NCI-H1930 (cell line): ENCODE data around the gene MPZL2.
"Not testable (repeated sequence)": the region's sequence is repeated elsewhere in the genome, so short reads cannot be mapped to it uniquely, and the experiment has no call there.

Experiments used
- DNase-seq, 2 experiments: peaks; one replicate each; lab custom pipeline; 2025; lab: John Stamatoyannopoulos, UW

The MPZL2 gene

GRCh38 chr11:118263695-118264568, at the start of gene MPZL2:
MPZL2 (minus strand) TSS chr11:118264297; CDS start chr11:118264153, 144 bp downstream.
- no peak for DNase-seq

DNA sequence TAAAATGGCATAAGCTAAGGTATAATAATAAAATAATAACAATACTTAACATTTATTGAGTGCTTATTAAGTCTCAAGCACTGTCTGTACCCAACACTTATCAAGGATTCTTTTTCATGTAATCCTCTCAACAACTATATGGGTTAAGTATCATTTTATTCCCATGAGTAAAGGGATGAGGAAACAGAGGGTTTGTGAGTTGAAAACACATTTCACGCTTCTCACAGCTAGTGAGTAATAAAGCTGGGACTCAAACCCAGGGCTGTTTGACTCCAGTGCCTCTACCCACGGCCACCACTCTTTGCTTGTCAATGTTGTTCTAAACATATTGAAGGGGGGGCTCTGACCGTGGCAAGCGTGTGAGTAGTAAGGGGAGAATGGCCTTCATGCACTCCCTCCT, 49.1 kb upstream of the MPZL2 start:
- DNase-seq: no peak

DNA sequence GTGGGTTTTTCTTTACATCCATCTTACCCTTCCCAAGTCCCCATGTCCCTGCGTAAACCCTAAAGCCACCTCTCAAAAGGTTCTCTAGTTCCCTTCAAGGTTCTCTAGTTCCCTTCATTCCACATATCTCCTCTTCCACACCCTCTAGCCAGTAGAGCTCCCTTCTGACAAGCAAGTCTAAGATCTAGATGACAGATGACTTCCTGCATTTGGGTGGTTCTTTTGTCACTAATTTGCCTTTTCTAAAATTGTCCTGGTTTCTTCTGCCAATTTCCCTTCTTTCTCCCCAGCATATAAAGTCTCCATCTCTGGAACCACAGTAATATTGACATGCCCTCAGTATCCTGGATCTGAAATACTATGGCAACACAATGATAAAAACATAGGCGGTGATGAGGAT, 48.2 kb upstream of the MPZL2 start:
- no peak for DNase-seq

DNA sequence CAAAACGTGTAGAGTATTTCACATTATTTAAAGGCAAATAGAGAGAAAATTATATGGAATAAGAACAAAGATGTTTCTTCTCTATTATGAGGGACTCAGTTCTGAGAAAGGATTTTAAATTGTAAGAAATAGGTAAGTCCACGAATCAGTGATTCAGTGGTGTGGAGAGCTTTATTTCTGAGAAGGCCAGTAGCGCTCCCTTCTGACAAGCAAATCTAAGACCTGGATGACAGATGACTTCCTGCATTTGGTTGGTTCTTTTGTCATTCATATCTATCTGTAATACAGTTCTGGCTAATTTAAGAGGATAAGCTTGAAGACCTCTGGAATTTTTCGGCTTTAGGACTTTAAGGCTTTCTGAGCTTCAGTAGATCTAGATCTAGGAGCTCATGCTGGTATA, 47.4 kb upstream of the MPZL2 start:
- DNase-seq: no peak

- no peak for DNase-seq
Measured at GRCh38 chr11:118310781-118311485, 46.8 kb upstream of the MPZL2 start.

- no peak for DNase-seq
Measured at GRCh38 chr11:118310271-118310670, 46.2 kb upstream of the MPZL2 start.

DNA sequence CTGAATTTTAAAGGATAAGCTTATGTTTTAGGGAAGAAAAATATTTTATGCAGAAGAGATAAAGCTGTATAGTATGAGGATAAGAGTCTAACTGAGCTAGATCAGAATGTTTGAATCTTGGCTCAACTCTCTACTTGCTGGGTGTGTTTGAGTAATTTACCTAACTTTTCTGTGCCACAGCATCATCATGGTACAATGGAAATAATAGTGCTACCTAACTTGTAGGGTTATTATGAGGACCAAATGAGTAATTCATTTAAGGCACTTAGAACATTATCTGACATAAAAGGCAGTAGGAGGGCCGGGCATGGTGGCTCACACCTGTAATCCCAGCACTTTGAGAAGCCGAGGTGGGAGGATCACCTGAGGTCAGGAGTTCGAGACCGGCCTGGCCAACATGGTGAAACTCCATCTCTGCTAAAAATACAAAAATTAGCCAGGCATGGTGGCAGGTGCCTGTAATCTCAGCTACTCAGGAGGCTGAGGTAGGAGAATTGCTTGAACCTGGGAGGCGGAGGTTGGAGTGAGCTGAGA, 45.0 kb upstream of the MPZL2 start:
- not testable (repeated sequence) for DNase-seq

- no peak for DNase-seq
Measured at GRCh38 chr11:118306556-118306955, 42.5 kb upstream of the MPZL2 start.

DNA sequence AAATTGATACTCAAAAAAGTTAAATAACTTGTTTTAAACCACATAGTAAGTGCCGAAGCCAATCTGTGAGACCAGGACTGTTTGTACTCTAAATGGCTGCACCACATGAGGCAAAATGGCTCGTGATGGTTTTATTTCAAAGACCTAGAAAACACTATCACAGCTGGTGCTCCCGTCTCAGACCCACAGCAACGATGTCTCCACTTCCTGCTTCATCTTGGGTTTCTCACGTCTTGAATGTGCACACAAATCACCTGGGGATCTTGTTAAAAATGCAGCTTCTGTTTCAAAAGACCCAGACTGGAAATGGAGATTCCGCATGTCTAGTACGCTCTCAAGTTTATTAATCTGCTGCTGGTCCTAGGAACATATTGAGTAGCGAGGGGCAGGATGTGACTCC, 41.6 kb upstream of the MPZL2 start:
- DNase-seq: no peak

DNA sequence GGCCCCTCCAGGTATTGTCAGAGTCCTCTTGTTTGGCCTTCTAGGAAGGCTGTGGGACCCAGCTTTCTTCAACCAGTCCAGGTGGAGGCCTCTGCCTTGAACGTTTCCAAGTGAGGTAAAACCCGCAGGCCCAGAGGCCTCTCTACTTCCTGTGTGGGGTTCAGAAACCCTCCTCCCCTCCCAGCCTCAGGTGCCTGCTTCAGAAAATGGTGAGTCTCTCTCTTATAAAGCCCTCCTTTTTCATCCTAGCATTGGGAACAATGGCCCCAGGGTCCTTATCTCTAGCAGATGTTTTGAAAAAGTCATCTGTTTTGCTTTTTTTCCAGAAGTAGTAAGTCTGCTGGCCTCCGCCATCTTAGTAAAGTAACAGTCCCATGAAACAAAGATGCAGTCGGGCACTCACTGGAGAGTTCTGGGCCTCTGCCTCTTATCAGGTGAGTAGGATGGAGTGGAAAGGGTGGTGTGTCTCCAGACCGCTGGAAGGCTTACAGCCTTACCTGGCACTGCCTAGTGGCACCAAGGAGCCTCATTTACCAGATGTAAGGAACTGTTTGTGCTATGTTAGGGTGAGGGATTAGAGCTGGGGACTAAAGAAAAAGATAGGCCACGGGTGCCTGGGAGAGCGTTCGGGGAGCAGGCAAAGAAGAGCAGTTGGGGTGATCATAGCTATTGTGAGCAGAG, 40.6 kb upstream of the MPZL2 start, which contains the start of gene CD3E:
Gene CD3E, plus strand, starts transcription at position 163 of the 681 bp plus-strand sequence. Its CDS starts 223 bp downstream, at position 386.
- DNase-seq: no peak

- no peak for DNase-seq
Measured at GRCh38 chr11:118304227-118304567, 40.1 kb upstream of the MPZL2 start.

DNA sequence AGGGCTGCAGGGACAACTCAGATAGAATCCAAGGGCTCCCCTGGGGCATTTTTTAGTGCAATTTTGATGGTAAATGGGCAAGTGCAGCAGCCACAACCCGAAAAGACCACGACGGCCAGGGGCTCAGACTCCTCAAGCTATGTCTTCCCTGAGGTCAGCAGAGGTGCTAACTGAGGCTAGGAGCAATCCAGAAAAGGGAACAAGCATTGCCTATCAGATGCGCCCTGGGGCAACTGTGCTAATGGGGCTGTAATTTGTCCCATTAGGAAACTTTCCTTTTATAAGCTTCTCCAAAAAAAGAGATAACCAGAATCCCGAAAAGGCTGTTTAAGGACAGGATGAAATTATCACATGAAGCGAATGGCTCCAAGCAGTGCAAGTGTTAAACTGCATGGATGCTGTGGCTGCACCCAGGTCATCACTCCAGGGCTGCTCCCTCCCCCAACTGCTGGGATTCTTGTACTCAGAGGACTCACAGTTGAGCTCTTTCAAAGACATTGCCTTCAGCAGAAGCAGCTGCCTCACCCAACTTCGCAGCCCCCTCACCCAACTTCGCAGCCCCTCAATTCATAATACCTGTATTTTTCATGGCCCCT, 37.6 kb upstream of the MPZL2 start:
- no peak for DNase-seq

DNA sequence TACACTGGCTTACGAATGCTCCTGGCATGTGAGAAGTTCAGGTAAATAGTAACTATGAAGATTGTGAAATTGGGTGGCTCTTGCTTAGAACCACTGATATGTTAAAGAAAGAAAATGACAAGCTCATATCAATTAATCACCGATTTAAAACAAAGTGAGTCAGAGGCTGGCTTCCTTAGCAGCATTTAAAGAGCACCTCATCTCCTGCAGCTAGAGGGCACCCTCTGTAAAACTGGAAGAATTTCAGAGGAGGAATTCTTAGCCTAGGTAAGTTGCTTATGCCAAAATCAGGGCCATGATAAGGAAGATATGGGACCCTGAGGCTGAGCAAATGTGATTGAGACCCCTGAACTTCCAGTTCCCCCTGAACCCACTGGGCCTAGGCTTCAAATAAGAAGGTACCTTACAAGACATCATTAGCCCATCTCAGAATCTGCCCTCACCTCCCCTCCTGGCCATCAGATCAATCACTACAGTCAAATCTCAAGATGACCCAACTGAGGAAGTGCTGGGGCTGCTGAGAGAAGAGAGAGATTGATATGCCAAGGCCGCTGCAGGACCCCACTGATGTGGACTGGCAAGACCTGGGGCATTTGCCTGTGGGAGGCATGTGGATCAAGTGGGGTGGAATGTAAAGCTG, 31.8 kb upstream of the MPZL2 start:
- no peak for DNase-seq

DNA sequence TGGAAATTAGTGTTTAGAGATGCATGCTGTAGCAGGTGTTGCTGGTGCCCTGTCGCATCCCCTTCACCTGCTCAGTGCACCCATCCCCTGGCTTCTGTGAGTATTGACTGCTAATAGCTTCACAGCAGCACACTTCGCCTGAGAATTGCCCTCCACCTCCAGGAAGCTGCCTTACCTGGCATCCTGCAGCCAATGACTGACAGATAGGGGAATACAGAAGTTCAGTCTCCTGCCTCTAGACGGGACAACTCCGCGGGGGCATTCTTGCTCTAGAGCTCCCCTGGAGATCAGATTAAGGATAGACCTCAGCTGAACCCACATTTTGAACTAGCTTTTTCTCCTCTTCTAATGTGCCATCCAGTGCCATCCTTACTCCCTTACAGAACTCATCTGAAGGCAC, 31.1 kb upstream of the MPZL2 start:
- DNase-seq: no peak

- DNase-seq: no peak
Measured at GRCh38 chr11:118294053-118294452, 30.0 kb upstream of the MPZL2 start.

- no peak for DNase-seq
Measured at GRCh38 chr11:118291477-118292135, 27.5 kb upstream of the MPZL2 start.

DNA sequence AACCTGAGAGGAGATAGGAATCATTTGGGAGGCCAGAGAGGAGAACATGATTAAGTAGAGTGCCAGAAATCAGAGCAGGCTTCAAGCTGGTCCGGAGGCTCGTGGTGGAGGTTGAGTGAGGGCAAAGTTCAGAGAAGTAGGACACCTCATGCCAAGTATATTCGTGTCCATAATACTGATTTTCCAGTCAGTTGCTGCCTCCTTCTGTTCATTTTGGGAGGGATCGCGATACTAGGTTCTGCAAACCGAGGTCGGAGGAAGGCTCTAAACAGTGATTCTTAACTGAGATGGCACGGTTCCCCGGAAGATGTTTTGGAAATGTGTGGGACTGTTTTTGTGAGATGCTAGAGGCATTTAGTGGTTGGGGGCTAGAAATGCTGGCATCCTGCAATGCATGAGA, 26.8 kb upstream of the MPZL2 start:
- DNase-seq: no peak

DNA sequence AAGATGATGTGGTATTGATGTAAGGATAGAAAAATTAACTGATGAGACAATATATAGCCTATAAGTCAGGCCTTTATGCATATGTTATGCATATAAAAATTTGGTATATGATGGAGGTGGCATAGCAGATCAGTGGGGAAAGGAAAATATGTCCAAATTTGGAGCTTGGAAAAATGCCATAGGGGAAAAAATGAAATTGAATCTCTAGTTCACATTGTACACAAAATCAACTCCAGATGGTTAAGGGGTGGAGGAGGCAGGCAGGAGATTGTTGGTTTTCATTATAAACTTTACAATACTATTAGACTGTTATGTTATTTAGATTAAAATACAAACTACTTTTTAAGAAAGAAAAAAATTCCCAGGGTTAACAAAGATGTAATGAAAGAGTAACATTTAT, 25.3 kb upstream of the MPZL2 start:
- no peak for DNase-seq

GRCh38 chr11:118287006-118287405, 22.9 kb upstream of the MPZL2 start:
- DNase-seq: no peak

DNA sequence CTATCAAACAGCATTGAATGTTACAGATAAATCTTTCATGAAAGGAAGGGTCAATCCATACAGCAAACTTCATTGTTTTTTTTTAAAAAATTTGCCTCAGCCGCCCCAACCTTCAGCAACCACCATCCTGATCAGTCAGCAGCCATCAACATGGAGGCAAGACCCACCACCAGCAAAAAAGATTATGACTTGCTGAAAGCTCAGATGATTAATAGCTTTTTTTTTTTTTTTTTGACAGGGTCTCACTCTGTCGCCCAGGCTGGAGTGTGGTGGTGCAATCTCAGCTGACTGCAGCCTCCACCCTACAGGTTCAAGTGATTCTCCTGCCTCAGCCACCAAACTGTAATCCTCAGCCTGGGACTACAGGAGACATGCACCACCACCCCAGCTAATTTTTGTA, 22.4 kb upstream of the MPZL2 start:
- DNase-seq: no peak

DNA sequence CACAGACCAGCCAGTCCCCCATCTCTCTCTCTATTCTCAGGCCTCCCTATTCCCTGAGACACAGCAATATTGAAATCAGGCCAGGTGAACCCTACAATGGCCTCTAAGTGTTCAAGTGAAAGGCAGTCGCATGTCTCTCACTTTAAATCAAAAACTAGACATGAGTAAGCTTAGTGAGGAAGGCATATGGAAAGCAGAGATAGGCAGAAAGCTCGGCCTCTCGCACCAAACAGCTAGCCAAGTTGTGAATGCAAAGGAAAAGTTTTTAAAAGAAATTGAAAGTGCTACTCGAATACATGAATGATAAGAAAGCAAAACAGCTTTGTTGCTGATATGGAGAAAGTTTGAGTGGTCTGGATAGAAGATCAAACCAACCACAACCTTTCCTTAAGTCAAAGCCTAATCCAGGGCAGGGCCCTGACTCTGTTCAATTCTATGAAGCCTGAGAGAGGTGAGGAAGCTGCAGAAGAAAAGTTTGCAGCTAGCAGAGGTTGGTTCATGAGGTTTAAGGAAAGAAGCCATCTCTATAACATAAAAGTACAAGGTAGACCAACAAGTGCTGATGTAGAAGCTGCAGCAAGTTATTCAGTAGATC, 19.8 kb upstream of the MPZL2 start:
- no peak for DNase-seq
